GM18505 (cell line): Measurements from ENCODE around the gene AXL.

Experiments
- ATAC-seq: cut with Tn5 transposase; IDR thresholded peaks from one replicate; pipeline ENCODE4 v1.9.1; 2021; ENCODE audit not compliant: unreplicated experiment
- POLR2A ChIP-seq: IDR thresholded peaks from 4 replicates; pipeline ENCODE4 v1.6.1; 2011; ENCODE audit warnings: borderline replicate concordance; ENCODE audit not compliant: insufficient read depth, insufficient read length; ENCODE audit errors: extremely low read depth

The AXL gene

GRCh38 chr19:41233748-41234240 lies 14.8 kb downstream of the AXL start:
- ATAC-seq: no peak
- TF ChIP-seq POLR2A: no peak

- TF ChIP-seq POLR2A: no peak
Observed at GRCh38 chr19:41234512-41235168, 15.6 kb downstream of the AXL start.

GRCh38 chr19:41235480-41235879 lies 16.5 kb downstream of the AXL start:
- no peak for TF ChIP-seq POLR2A
- ATAC-seq: no peak

More at GRCh38 chr19:41234512-41235168, 15.6 kb downstream of the AXL start:
- ATAC-seq: no peak

- TF ChIP-seq POLR2A: no peak
- no peak for ATAC-seq
Observed at GRCh38 chr19:41238244-41238643, 19.2 kb downstream of the AXL start.

GRCh38 chr19:41239363-41239762 lies 20.3 kb downstream of the AXL start:
- no peak for TF ChIP-seq POLR2A
- ATAC-seq: no peak

- no peak for TF ChIP-seq POLR2A
- no peak for ATAC-seq
Observed at GRCh38 chr19:41239961-41240574, 21.0 kb downstream of the AXL start.

- TF ChIP-seq POLR2A: no peak
- ATAC-seq: no peak
Observed at GRCh38 chr19:41241859-41242258, 22.8 kb downstream of the AXL start.

- no peak for ATAC-seq
- TF ChIP-seq POLR2A: no peak
Observed at GRCh38 chr19:41244117-41244516, 25.1 kb downstream of the AXL start.

GRCh38 chr19:41245843-41246242 lies 26.8 kb downstream of the AXL start:
- ATAC-seq: no peak
- TF ChIP-seq POLR2A: no peak

GRCh38 chr19:41248895-41249294 lies 29.9 kb downstream of the AXL start:
- ATAC-seq: no peak
- TF ChIP-seq POLR2A: no peak

- TF ChIP-seq POLR2A: no peak
Observed at GRCh38 chr19:41249707-41250423, 30.8 kb downstream of the AXL start.

GRCh38 chr19:41253660-41254059 lies 34.6 kb downstream of the AXL start:
- no peak for TF ChIP-seq POLR2A
- no peak for ATAC-seq

More at GRCh38 chr19:41249707-41250423, 30.8 kb downstream of the AXL start:
- no peak for ATAC-seq

- no peak for TF ChIP-seq POLR2A
- ATAC-seq: no peak
Observed at GRCh38 chr19:41255171-41255570, 36.1 kb downstream of the AXL start.
